Measurements from ENCODE around the gene CEACAM18.
"Not testable (repeated sequence)": the region's sequence is repeated elsewhere in the genome, so short reads cannot be mapped to it uniquely, and the experiment has no call there.

Gene CEACAM18

GRCh38 chr19:51478381-51479234 is at the start of gene CEACAM18:
Gene CEACAM18 (plus strand): TSS chr19:51478539.
- no peak for DNase-seq

- no peak for DNase-seq
Observed at GRCh38 chr19:51430221-51430620, 48.1 kb upstream of the CEACAM18 start.

GRCh38 chr19:51431124-51431523 is 47.2 kb upstream of the CEACAM18 start:
- DNase-seq: no peak

GRCh38 chr19:51433043-51433442 is 45.3 kb upstream of the CEACAM18 start:
- DNase-seq: no peak

GRCh38 chr19:51434456-51434855 is 43.9 kb upstream of the CEACAM18 start:
- no peak for DNase-seq

- peak; percentile 54 for DNase-seq
Observed at GRCh38 chr19:51439021-51439465, 39.3 kb upstream of the CEACAM18 start.

GRCh38 chr19:51440052-51440451 is 38.3 kb upstream of the CEACAM18 start:
- no peak for DNase-seq

- no peak for DNase-seq
Observed at GRCh38 chr19:51440846-51441409, 37.4 kb upstream of the CEACAM18 start.

- peak; percentile 53 for DNase-seq
Observed at GRCh38 chr19:51441410-51442390, 36.6 kb upstream of the CEACAM18 start.

- not testable (repeated sequence) for DNase-seq
Observed at GRCh38 chr19:51447510-51447909, 30.8 kb upstream of the CEACAM18 start.

- no peak for DNase-seq
Observed at GRCh38 chr19:51448011-51448410, 30.3 kb upstream of the CEACAM18 start.

GRCh38 chr19:51448411-51449016 is 29.8 kb upstream of the CEACAM18 start:
- no peak for DNase-seq

GRCh38 chr19:51450730-51451307 is 27.5 kb upstream of the CEACAM18 start:
- no peak for DNase-seq

- no peak for DNase-seq
Observed at GRCh38 chr19:51456541-51457290, 21.6 kb upstream of the CEACAM18 start.

- no peak for DNase-seq
Observed at GRCh38 chr19:51457351-51458013, 20.9 kb upstream of the CEACAM18 start.

- no peak for DNase-seq
Observed at GRCh38 chr19:51458051-51458645, 20.2 kb upstream of the CEACAM18 start, which contains the start of gene SIGLEC8. Gene SIGLEC8 (minus strand): TSS chr19:51458454. CDS start chr19:51458387, 67 bp downstream.

GRCh38 chr19:51458899-51459505 is 19.3 kb upstream of the CEACAM18 start:
- DNase-seq: no peak

GRCh38 chr19:51460164-51460992 is 18.0 kb upstream of the CEACAM18 start:
- DNase-seq: peak; percentile 27

- DNase-seq: peak; percentile 29
Observed at GRCh38 chr19:51461723-51462161, 16.6 kb upstream of the CEACAM18 start.
